IPS-18a (cell line): ENCODE data around the gene MVB12B.

Source experiments
- H3K27ac ChIP-seq: one replicate; pipeline ENCODE4 v1.5.1; 2013; ENCODE audit warnings: low read length
- H3K27me3 ChIP-seq: one replicate; pipeline ENCODE4 v1.6.1; 2013; ENCODE audit warnings: mild to moderate bottlenecking, low read length; ENCODE audit not compliant: control insufficient read depth, insufficient read depth
- H3K36me3 ChIP-seq: one replicate; pipeline ENCODE4 v1.6.1; 2013; ENCODE audit warnings: low read depth, low read length; ENCODE audit not compliant: control insufficient read depth
- H3K4me1 ChIP-seq: one replicate; pipeline ENCODE4 v1.6.1; 2013; ENCODE audit warnings: low read depth, low read length; ENCODE audit not compliant: control insufficient read depth
- H3K4me3 ChIP-seq: one replicate; pipeline ENCODE4 v1.5.1; 2013; ENCODE audit warnings: low read length
- H3K9ac ChIP-seq: one replicate; pipeline ENCODE4 v1.6.1; 2013; ENCODE audit warnings: mild to moderate bottlenecking, low read length, moderate library complexity
- H3K9me3 ChIP-seq: one replicate; pipeline ENCODE4 v1.6.1; 2013; ENCODE audit warnings: low read depth, low read length; ENCODE audit not compliant: control insufficient read depth

MVB12B gene

DNA sequence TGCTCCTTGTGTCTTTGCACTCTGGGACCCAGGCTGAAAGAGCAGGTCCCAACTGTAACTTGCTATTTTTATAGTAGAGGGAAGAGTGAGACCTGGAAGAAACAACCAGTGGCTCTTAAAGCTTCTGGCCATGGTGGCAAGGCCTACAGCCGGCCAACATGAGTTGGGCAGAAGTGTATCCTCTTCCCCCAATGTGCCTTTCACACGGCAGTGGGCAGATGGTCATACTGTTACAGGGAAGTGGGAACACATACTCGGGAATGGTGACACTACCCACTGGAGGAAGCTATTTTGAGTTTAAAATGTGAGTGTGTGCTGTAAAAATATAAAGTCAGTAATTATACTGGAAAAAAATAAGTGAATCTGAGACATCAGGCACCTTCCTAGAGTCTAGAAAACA lies 116.0 kb downstream of the MVB12B start:
- Histone ChIP-seq H3K9me3 (no peaks in the 10 kb centered on the region), H3K36me3 (no peaks in the 10 kb centered on the region), H3K9ac (no peak overlapping the region)

DNA sequence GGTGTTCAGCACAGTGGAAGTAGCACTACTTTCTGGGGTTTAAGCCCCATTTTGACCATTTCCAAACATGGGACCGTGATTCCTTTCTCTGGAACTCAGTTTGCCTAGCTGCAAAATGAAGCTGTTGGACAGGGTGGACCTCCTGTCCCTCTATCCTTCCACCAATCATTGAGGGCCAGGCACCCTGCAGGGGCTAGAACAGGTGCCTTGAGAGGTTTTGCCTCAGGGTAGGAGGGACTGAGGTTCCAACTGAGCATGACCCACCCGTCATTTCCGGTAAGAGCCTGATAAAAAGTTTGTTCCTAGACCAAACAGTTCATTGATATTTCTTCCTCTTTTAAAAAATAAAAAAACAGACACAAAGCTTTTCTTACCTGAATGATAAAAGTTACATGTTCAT lies 116.5 kb downstream of the MVB12B start:
- no peaks in the 10 kb centered on the region for H3K36me3 ChIP-seq
- no peaks in the 10 kb centered on the region for H3K27me3 ChIP-seq
- H3K9me3 ChIP-seq = no peaks in the 10 kb centered on the region
- peaks cover 10% of the 10 kb centered on the region for H3K4me1 ChIP-seq
- no peak overlapping the region for H3K4me3 ChIP-seq
- H3K27ac ChIP-seq = no peak overlapping the region
- H3K9ac ChIP-seq = no peak overlapping the region

More for the DNA sequence above, 116.0 kb downstream of the MVB12B start:
- Histone ChIP-seq H3K27ac (no peak overlapping the region), H3K4me1 (peaks cover 10% of the 10 kb centered on the region), H3K4me3 (no peak overlapping the region), H3K27me3 (no peaks in the 10 kb centered on the region)

DNA sequence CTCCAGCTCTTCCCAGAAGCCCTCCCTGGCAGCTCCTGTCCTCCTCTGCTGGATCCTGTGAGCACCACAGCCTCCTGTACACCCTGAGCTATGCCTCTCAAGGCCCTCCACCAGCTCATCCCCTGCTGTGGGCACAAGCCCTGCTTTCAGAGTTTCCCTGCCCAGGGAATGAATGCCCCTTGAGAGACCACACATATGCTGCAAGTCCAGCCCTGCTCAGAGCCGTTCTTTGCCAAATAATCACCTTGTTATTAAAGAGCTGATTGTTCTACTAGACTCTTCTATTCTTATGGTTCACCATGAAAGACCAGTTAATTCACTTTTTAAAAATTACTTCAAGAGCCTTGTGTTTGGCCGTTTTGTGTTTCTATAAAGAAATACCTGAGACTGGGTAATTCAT lies 121.5 kb downstream of the MVB12B start:
- H3K27me3 ChIP-seq = no peaks in the 10 kb centered on the region
- no peaks in the 10 kb centered on the region for H3K9me3 ChIP-seq
- H3K4me1 ChIP-seq = no peaks in the 10 kb centered on the region
- H3K4me3 ChIP-seq = no peak overlapping the region
- H3K36me3 ChIP-seq = no peaks in the 10 kb centered on the region
- no peak overlapping the region for H3K9ac ChIP-seq
- H3K27ac ChIP-seq = no peak overlapping the region

DNA sequence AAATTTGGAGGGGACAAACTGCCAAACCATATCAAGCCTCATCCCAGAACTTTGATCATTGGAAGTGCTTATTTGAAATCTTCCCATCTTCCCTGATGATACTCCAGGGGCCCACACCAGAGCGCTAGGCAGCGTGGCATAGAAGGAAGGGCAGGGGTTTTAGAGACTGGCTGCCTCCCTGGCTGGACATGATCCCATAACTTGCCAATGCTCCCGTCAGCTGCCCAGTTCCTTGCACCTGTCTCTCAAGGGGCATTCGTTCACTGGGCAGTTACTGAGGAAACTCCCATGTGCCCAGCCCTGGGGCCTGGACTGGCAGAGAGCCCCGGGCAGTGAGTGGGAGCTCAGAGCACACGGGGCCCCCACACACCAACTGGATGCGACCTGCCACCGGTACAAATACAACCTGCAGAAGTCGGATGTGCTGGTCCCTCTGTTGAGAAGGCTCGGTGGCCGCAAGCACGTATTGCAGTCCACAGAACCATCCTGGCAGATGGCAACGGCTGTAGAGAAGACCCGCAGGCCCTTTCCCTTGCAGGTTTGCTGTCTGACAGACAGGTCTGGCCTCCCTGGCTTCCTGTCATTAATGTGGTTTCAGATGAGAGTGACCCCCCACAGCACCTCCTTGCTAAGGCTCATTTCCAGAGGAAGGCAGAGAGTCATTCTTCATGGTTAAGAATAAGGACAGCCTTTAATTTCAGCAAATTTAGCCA lies 122.4 kb downstream of the MVB12B start:
- Histone ChIP-seq H3K9me3 (no peaks in the 10 kb centered on the region), H3K27ac (no peak overlapping the region), H3K27me3 (no peaks in the 10 kb centered on the region), H3K36me3 (no peaks in the 10 kb centered on the region), H3K4me3 (no peak overlapping the region), H3K4me1 (peaks cover 3% of the 10 kb centered on the region), H3K9ac (no peak overlapping the region)

- Histone ChIP-seq H3K4me1 (peaks cover 6% of the 10 kb centered on the region), H3K36me3 (no peaks in the 10 kb centered on the region), H3K27ac (no peak overlapping the region), H3K9ac (no peak overlapping the region), H3K27me3 (no peaks in the 10 kb centered on the region), H3K9me3 (no peaks in the 10 kb centered on the region), H3K4me3 (no peak overlapping the region)
These were observed 123.4 kb downstream of the MVB12B start for GRCh38 chr9:126449725-126450667.

- Histone ChIP-seq H3K9me3 (no peaks in the 10 kb centered on the region), H3K4me1 (peaks cover 6% of the 10 kb centered on the region), H3K36me3 (no peaks in the 10 kb centered on the region), H3K27me3 (no peaks in the 10 kb centered on the region), H3K4me3 (no peak overlapping the region), H3K9ac (no peak overlapping the region), H3K27ac (no peak overlapping the region)
These were observed 124.1 kb downstream of the MVB12B start for GRCh38 chr9:126450668-126451205.

DNA sequence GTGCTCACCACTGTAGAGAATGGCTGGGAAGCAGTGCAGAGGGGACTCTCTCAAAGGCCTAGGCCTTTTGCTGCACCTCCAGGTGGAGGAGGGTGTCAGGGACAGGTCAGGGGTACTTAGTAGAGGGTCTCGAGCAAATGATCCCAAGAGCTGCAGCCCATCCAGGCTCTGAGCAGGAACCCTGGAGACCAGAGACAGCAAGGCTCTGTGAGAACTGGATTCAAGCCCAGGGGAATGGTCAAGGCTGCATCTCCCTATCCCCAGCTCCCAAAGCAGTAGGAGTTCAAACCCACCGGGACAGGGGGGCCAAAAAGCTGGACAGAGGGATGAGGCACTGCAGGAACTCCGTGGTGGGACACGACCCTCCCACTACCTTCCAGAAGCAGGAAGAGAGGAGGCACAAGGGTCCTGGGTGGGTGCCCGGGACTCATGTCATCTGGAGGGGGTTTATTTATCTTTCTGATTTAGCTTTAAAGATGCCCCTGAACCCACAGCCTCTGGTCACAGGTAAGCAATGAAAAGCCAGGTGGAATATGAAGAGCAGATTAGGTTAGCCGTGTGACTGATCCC lies 124.8 kb downstream of the MVB12B start:
- H3K27ac ChIP-seq = no peak overlapping the region
- no peak overlapping the region for H3K4me3 ChIP-seq
- peaks cover 6% of the 10 kb centered on the region for H3K4me1 ChIP-seq
- H3K27me3 ChIP-seq = no peaks in the 10 kb centered on the region
- no peaks in the 10 kb centered on the region for H3K36me3 ChIP-seq
- H3K9me3 ChIP-seq = no peaks in the 10 kb centered on the region
- no peak overlapping the region for H3K9ac ChIP-seq

DNA sequence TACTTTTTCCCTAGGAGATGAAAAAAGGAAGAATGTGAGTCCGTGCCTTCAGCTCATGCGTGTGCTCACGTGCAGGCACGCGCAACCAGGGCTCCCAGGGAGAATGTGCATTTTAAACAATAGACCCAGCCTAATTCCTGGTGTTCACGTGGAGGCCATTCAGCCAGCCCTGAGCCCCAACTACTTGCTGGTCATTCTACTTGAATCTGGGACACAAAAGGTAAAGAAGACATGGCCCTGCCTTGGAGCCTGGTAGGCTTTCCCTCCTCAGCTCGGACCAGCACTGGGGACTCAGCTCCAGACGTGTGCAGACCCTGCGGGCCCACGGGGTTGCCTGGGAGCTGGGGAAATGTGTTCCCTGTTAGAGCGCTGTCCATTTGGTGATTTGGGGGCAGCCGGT lies 125.5 kb downstream of the MVB12B start:
- H3K4me1 ChIP-seq = peaks cover 6% of the 10 kb centered on the region
- no peak overlapping the region for H3K27ac ChIP-seq
- no peak overlapping the region for H3K9ac ChIP-seq
- no peaks in the 10 kb centered on the region for H3K27me3 ChIP-seq
- no peaks in the 10 kb centered on the region for H3K9me3 ChIP-seq
- no peaks in the 10 kb centered on the region for H3K36me3 ChIP-seq
- H3K4me3 ChIP-seq = no peak overlapping the region

DNA sequence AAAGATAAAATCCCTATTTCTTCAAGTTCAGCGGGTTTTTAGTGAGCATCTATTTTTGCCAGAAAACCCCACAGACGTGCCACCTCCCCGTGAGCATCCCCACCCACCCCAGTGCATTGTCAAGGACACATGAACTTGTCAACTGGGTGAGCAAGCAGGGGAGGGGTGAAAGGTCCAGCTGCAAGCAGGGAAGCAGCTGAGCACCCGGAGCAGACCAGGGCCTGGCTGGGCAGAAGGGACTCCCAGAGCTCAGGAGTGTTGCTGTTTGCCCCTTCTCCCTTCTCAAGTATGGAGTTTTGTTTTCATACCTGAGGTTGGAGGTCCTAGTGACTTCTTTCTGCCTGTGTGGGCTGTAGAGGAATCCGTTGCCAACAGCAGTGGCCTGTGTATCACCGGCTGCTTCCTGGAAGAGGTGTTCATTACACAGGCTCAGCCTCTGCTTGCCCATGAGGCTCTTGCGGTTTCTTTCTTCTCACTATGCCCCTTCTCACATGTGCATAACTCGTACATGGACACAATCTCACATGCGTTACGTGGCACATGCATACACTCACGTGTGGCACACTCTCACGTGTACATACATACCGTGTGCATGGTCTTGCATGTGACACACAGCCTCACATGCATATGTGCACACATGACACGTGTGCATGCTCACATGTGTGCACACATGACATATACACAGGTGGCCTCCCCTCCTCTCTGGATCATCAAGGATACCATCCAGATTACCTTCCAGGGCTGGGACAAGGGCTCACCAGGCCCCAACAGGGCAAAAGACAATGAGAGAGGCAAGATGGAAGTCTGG lies 126.7 kb downstream of the MVB12B start:
- Histone ChIP-seq H3K9ac (no peak overlapping the region), H3K9me3 (no peaks in the 10 kb centered on the region), H3K27me3 (no peaks in the 10 kb centered on the region), H3K4me3 (no peak overlapping the region), H3K4me1 (peaks cover 6% of the 10 kb centered on the region), H3K27ac (no peak overlapping the region), H3K36me3 (no peaks in the 10 kb centered on the region)

DNA sequence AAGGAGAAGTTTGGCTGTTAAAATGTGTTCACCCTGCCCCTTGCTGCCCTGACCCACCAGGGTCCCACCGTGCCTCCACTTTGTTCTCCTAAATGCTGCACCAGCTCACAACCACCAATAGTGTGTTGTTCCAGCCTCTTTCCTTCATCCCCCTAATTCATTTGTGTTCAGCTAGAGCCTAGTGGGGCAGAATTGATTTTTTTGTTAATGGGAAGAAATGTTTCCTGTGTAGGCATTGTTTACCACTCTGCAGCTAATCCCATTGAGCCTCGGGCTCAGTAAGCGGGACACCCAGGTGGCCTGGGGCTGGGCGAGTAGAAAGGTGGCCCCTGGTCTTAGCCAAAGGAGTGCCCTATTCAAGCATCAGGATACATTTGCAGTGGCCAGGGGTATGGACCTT lies 127.6 kb downstream of the MVB12B start:
- Histone ChIP-seq H3K36me3 (no peaks in the 10 kb centered on the region), H3K9me3 (no peaks in the 10 kb centered on the region), H3K4me1 (peaks cover 6% of the 10 kb centered on the region), H3K4me3 (no peak overlapping the region), H3K9ac (no peak overlapping the region), H3K27me3 (no peaks in the 10 kb centered on the region), H3K27ac (no peak overlapping the region)

- no peak overlapping the region for H3K4me3 ChIP-seq
- no peak overlapping the region for H3K9ac ChIP-seq
- H3K36me3 ChIP-seq = no peaks in the 10 kb centered on the region
- H3K4me1 ChIP-seq = peaks cover 6% of the 10 kb centered on the region
- no peaks in the 10 kb centered on the region for H3K9me3 ChIP-seq
- H3K27me3 ChIP-seq = no peaks in the 10 kb centered on the region
- H3K27ac ChIP-seq = no peak overlapping the region
These were observed 128.2 kb downstream of the MVB12B start for GRCh38 chr9:126454795-126455194.
